Measurements from ENCODE around the gene TRAPPC10.
"Not testable (repeated sequence)": the region's sequence is repeated elsewhere in the genome, so short reads cannot be mapped to it uniquely, and the experiment has no call there.

The TRAPPC10 gene

DNA sequence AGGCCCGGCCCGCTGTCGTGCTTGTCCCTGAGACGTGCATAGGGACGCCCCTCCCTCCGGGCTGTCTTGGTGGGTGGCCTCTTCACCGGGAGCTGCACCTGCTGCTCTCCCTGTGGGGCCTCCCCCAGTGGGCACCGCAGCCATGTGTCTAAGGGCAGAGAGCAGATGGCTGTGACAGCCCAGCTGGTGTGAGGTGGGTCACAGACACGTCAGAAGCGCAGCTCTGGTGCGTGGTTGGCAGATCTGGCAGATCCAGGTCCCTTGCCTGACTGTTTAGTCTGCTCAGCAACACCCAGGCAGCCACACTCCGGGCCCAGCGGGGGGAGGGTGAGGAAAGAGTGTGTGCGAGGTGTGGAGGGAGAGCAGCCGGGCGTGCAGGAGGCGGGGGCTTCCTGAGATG is 131.3 kb downstream of the TRAPPC10 start:
- DNase-seq (ENCODE audit: low read depth in 3 of 3, low spot score in 1 of 3), result not testable (repeated sequence)

DNA sequence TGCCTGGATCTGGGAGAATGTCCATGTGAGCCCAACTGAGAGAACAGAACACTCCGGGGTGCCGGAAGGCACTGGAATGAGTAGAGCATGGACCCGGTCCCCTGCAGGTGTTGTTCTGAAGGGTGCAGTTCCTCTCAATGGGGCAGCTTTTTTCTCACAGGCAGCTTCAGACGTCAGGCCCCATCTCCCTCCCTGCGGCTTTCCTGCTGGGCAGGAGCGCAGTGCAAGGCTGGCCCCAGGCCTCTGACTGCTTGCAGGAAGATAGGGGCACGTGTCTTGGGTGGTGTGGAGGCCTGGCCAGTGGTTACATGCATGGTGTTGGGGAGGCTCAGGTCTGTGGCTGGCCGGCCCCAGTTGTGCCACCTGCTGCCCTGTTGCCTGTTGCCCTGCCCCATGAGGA is 131.9 kb downstream of the TRAPPC10 start:
- DNase-seq (ENCODE audit: low read depth in 3 of 3, low spot score in 1 of 3), result not testable (repeated sequence)

DNA sequence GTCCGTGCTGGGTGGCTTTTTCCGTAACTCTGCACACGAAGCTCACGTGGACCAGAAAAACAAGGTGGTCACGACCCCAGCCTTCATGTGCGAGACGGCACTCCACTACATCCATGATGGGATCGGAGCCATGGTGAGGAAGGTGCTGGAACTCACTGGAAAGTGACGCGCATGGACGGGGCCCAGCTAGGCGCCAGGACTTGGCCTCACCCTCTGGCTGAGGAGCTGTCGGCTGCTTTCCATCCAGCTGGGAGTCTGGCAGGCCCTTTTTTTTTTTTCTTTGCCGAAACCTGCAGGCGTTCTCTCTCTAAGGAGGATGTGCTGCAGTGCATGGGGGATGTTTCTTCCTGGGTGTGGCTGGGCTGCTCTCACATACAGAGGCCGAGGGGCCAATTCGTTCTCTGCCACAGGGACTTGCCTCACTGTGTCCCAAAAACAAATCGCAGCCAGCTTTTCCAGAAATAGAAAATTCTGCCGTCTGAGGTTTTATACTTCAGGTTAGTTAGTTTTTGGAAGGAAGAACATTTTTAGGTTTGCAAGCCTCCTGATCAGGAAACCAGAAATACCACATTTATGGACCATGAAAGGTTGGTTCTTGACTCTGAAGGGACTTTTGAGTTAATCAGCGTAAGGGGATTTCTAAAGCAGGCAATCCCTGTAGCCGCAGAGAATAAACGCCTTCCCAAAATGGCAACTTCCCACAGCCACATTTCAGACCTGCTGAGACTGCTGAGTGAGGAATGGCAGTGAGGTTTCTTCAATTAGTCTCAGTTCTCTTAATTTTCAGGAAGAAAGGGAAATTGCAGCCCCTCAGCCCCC is 132.9 kb downstream of the TRAPPC10 start:
- not testable (repeated sequence) for DNase-seq (ENCODE audit: low read depth in 3 of 3, low spot score in 1 of 3)

DNA sequence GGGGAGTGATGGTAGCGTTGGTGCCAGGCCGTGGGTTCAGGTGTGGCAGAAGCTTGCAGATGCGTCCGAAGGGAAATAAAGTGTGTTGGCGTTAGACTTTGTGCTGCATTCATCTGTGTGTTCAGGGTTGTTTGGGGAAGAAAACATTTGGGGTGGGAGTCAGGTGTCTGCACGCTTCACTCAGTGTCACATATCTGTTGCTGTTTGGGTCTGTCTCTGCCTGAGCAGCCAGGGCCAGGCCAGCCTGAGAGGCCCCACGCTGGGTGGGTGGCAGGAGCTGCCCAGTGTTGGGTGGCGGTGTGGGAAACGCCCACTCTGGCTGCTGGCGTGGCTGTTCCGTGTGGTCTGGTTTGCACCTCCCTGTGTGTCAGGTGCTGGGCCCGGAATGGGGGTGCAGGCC is 133.5 kb downstream of the TRAPPC10 start:
- not testable (repeated sequence) for DNase-seq (ENCODE audit: low read depth in 3 of 3, low spot score in 1 of 3)

DNA sequence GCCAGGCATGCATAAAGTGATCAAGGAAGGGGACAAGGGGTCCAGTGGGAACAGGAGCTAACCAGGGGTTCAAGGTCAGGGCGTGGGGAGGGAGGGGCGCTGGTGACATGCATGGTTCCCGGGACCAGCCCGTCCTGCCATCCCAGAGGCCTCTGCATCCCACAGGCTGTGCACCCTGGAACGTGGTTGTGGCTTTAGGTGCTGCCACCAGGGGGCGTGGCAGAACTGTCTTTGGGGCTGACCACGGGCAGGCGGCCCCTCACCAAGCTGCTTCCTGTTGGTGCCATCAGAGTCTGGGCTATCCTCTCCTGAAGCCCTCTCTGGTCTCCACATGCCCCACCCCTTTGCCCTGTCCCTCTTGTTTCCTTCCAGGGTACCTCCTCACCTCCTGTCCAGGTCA is 135.0 kb downstream of the TRAPPC10 start:
- not testable (repeated sequence) for DNase-seq (ENCODE audit: low read depth in 3 of 3, low spot score in 1 of 3)

DNA sequence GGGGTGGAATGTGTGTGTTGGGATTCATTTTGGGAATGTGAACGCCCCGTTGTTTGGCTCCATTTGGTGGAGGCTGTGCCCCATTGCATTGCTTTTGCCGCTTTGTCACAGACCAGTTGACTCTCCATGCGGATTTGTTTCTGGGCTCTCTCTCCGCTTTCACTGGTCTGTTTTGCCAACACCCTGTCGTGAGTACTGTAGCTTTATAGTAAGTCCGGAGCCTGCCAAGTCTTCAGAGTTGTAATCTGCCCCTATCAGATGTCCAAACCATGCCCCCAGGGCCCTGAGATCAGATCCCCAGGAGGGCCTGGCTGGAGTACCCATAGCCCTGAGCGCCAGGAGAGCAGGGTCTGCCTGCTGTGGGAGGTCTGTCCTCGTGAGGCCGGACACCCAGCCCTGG is 138.1 kb downstream of the TRAPPC10 start:
- not testable (repeated sequence) for DNase-seq (ENCODE audit: low read depth in 3 of 3, low spot score in 1 of 3)

DNA sequence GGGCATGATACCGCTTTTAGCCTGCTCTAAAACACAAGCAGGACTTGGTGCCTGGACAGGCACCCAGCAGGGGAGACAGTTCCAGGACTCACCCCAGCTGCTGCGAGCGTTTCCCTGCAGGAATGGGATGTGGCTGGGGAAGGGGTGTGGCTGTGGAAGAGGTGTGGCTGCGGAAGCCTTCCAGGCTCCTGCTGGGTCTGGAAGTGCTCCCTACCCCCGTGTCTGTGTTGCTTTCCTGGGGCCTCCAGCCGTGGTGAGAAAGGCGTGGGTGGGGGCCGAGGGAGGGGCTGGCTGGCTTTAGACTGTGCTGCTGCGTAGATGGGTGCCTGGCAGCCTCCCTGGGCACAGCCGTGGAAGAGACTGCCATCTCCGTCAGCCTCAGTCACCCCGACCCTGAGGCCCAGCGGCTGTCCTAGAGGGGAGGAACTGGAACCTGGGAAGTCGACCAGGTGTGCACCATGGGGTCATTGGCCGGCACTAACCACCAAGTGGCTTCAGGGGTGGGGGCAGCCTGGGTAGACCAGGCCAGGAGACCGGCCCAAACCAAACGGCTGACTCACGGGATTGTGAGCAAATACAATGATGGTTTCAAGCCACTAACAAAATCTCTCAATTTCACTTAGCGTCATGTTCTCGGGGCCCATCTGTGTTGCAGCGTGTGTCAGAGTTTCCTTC is 141.2 kb downstream of the TRAPPC10 start:
- DNase-seq (ENCODE audit: low read depth in 3 of 3, low spot score in 1 of 3), result not testable (repeated sequence)

DNA sequence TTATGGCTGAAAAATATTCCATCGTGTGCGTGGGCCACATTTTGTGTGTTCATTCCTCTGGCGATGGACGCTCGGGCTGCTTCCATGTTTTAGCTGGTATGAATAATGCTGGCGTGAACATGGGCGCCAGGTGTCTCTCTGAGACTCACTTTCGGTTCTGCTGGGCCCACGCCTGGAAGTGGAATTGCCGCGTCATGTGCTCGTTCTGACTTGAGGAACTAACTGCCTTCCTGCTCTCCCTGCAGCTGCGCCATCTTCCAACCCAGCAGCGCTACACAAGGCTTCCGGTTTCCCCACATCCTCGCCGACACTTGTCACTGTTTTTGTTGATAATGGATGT is 141.8 kb downstream of the TRAPPC10 start:
- DNase-seq (ENCODE audit: low read depth in 3 of 3, low spot score in 1 of 3), result peak in 1 of 3 donors; percentile 25

DNA sequence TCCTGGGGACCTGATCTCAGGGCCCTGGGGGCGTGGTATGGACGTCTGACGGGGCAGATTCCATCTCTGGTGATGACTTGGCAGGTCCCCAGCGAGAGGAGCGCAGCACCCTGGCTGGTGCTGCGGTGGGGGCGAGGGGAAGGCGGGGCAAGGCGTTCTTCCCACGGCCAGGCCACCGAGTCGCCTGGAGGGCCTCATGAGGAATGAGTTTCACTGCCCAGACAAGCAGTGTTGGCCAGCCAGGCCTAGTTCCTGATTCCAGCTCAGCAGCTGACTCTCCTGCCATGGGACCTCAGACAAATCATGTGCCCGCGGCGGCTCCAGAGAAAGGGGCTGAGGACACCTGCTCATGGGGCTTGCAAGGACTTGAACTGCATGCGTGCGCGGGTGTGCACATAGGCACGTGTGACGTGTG is 142.7 kb downstream of the TRAPPC10 start:
- DNase-seq (ENCODE audit: low read depth in 3 of 3, low spot score in 1 of 3), result not testable (repeated sequence)

DNA sequence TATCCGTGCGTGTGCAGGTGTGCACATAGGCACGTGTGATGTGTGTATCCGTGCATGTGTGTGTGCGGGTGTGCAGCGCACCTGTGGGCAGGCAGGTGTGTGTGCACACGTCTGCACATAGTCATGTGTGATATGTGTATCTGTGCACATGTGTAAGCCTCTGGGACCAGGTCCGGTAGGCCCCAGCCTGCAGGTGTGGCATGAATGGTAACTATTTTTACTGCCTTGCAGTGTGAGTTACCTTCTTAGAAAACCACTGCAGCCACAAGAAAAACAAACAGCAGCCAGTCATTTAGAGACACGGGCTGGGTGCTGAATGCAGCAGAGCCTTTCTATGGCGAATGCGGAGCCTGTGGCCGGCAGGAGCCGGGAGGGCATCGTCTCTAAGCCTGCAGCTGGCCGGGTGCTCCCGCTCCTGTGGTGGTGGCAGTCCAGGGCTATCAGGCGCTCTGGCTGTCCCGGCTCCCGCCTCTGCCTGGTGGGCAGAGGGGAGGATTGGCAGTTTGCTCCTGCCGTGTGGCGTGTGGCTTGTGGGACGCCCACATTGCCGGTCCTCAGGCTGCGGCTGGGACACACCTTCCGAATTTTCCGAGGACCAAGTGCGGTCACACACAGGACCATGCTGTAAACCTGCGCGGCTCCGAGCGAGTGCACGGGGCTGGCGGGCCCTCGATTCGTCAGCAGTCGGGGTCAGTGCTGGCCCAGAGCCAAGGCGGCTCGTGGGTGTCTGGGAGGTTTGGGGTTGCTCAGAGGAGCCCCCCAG is 143.3 kb downstream of the TRAPPC10 start:
- not testable (repeated sequence) for DNase-seq (ENCODE audit: low read depth in 3 of 3, low spot score in 1 of 3)

DNA sequence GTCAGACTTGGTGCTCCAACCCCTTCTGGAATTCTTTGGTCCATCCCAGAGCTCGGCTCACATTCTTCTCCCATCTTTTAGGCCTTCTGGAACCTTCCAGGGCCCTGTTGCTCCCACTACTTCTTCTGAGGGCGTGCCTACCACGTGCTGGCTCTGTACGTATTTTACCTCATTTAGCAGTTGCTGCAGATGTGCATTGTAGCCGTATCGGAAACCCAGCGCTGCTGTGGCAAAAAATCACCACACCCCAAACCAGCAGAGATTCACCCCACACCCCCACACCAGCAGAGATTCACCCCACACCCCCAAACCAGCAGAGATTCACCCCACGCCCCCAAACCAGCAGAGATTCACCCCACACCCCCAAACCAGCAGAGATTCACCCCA is 143.9 kb downstream of the TRAPPC10 start:
- DNase-seq (ENCODE audit: low read depth in 3 of 3, low spot score in 1 of 3), result not testable (repeated sequence)

Data from stimulated activated CD4-positive, alpha-beta T cell treated with anti-CD3 and anti-CD28 coated beads, TNF-alpha, amount 100 ng/mL, for 1 hour (primary cell).